BLaER1 (cell line): ENCODE data around the gene DNER.
A peak's percentile ranks its signal among the peaks of the same experiment; 100 is the strongest.
"Not testable (repeated sequence)": the region's sequence is repeated elsewhere in the genome, so short reads cannot be mapped to it uniquely, and the experiment has no call there.

Experiments
- H3K27ac ChIP-seq: shearing (Covaris generic); formaldehyde crosslinking; 2 replicates; pipeline ENCODE4 v1.8.1; 2022
- H3K27me3 ChIP-seq: shearing (Covaris generic); formaldehyde crosslinking; 2 replicates; pipeline ENCODE4 v1.8.1; 2022
- H3K36me3 ChIP-seq: shearing (Covaris generic); formaldehyde crosslinking; 2 replicates; pipeline ENCODE4 v1.8.1; 2022
- H3K4me1 ChIP-seq: shearing (Covaris generic); formaldehyde crosslinking; 2 replicates; pipeline ENCODE4 v1.8.1; 2022
- H3K4me2 ChIP-seq: shearing (Covaris generic); formaldehyde crosslinking; 2 replicates; pipeline ENCODE4 v1.8.1; 2022
- H3K4me3 ChIP-seq: shearing (Covaris generic); formaldehyde crosslinking; 2 replicates; pipeline ENCODE4 v1.8.1; 2022
- H3K9ac ChIP-seq: shearing (Covaris generic); formaldehyde crosslinking; 2 replicates; pipeline ENCODE4 v1.8.1; 2022
- H3K9me3 ChIP-seq: shearing (Covaris generic); formaldehyde crosslinking; 2 replicates; pipeline ENCODE4 v1.8.1; 2022
- H4K20me1 ChIP-seq: shearing (Covaris generic); formaldehyde crosslinking; 2 replicates; pipeline ENCODE4 v1.8.1; 2022
- Cebpa-rat ChIP-seq: shearing (Covaris generic); IDR thresholded peaks from 2 replicates; pipeline ENCODE4 v1.8.1; 2022

The DNER gene

GRCh38 chr2:229629039-229629438, 85.3 kb downstream of the DNER start:
- no peak overlapping the region for H3K9ac ChIP-seq
- H3K4me3 ChIP-seq: no peak overlapping the region
- H3K27ac ChIP-seq: no peak overlapping the region
- H3K9me3 ChIP-seq: no peaks in the 10 kb centered on the region
- no peak for TF ChIP-seq Cebpa-rat
- H4K20me1 ChIP-seq: no peaks in the 10 kb centered on the region
- no peak overlapping the region for H3K4me2 ChIP-seq
- no peaks in the 10 kb centered on the region for H3K36me3 ChIP-seq
- no peaks in the 10 kb centered on the region for H3K27me3 ChIP-seq
- peaks cover 5% of the 10 kb centered on the region; the same call in 1 of the 2 replicates for H3K4me1 ChIP-seq

- no peaks in the 10 kb centered on the region for H4K20me1 ChIP-seq
- H3K36me3 ChIP-seq: no peaks in the 10 kb centered on the region
- peaks cover 5% of the 10 kb centered on the region; the same call in 1 of the 2 replicates for H3K4me1 ChIP-seq
- H3K4me2 ChIP-seq: no peak overlapping the region
- no peak overlapping the region for H3K4me3 ChIP-seq
- H3K9me3 ChIP-seq: no peaks in the 10 kb centered on the region
- H3K9ac ChIP-seq: no peak overlapping the region
- H3K27ac ChIP-seq: no peak overlapping the region
- no peak for TF ChIP-seq Cebpa-rat
- H3K27me3 ChIP-seq: no peaks in the 10 kb centered on the region
These were observed 86.6 kb downstream of the DNER start for GRCh38 chr2:229627728-229628127.

GRCh38 chr2:229622495-229623355, 91.6 kb downstream of the DNER start:
- Histone ChIP-seq H3K27me3 (no peaks in the 10 kb centered on the region), H3K4me3 (no peak overlapping the region), H3K27ac (no peak overlapping the region), H3K9me3 (no peaks in the 10 kb centered on the region), H3K4me2 (no peak overlapping the region), H4K20me1 (no peaks in the 10 kb centered on the region), H3K36me3 (no peaks in the 10 kb centered on the region), H3K9ac (no peak overlapping the region), H3K4me1 (0 out of 2 replicates have a peak, but pooled peaks cover 5% of the 10 kb centered on the region)
- TF ChIP-seq Cebpa-rat: peak; percentile 98

- Histone ChIP-seq H3K4me1 (0 out of 2 replicates have a peak, but pooled peaks cover 5% of the 10 kb centered on the region), H4K20me1 (no peaks in the 10 kb centered on the region), H3K4me3 (no peak overlapping the region), H3K9ac (no peak overlapping the region), H3K27ac (no peak overlapping the region), H3K4me2 (no peak overlapping the region), H3K9me3 (no peaks in the 10 kb centered on the region), H3K36me3 (no peaks in the 10 kb centered on the region), H3K27me3 (no peaks in the 10 kb centered on the region)
- no peak for TF ChIP-seq Cebpa-rat
These were observed 93.6 kb downstream of the DNER start for GRCh38 chr2:229620759-229621158.

- 0 out of 2 replicates have a peak, but pooled peaks cover 5% of the 10 kb centered on the region for H3K4me1 ChIP-seq
- H3K36me3 ChIP-seq: no peaks in the 10 kb centered on the region
- H3K4me3 ChIP-seq: no peak overlapping the region
- no peaks in the 10 kb centered on the region for H4K20me1 ChIP-seq
- no peak for TF ChIP-seq Cebpa-rat
- no peaks in the 10 kb centered on the region for H3K9me3 ChIP-seq
- H3K4me2 ChIP-seq: no peak overlapping the region
- H3K9ac ChIP-seq: no peak overlapping the region
- no peak overlapping the region for H3K27ac ChIP-seq
- H3K27me3 ChIP-seq: no peaks in the 10 kb centered on the region
These were observed 94.1 kb downstream of the DNER start for GRCh38 chr2:229620289-229620688.

- Histone ChIP-seq H3K27me3 (no peaks in the 10 kb centered on the region), H3K36me3 (no peaks in the 10 kb centered on the region)
These were observed 97.9 kb downstream of the DNER start for GRCh38 chr2:229616433-229616832.

GRCh38 chr2:229614021-229614420, 100.3 kb downstream of the DNER start:
- not testable (repeated sequence) for H3K36me3 ChIP-seq, H3K9ac ChIP-seq, H3K27ac ChIP-seq, H3K4me3 ChIP-seq, H3K4me2 ChIP-seq, H4K20me1 ChIP-seq, H3K9me3 ChIP-seq, H3K4me1 ChIP-seq, H3K27me3 ChIP-seq

More at GRCh38 chr2:229616433-229616832, 97.9 kb downstream of the DNER start:
- no peak overlapping the region for H3K9ac ChIP-seq
- 0 out of 2 replicates have a peak, but pooled peaks cover 5% of the 10 kb centered on the region for H3K4me1 ChIP-seq
- H3K27ac ChIP-seq: no peak overlapping the region
- TF ChIP-seq Cebpa-rat: no peak
- no peak overlapping the region for H3K4me3 ChIP-seq
- no peak overlapping the region for H3K4me2 ChIP-seq
- H4K20me1 ChIP-seq: no peaks in the 10 kb centered on the region
- H3K9me3 ChIP-seq: no peaks in the 10 kb centered on the region

- no peak overlapping the region for H3K27ac ChIP-seq
- no peak for TF ChIP-seq Cebpa-rat
- H3K9ac ChIP-seq: no peak overlapping the region
- no peaks in the 10 kb centered on the region for H4K20me1 ChIP-seq
- H3K27me3 ChIP-seq: no peaks in the 10 kb centered on the region
- no peaks in the 10 kb centered on the region for H3K9me3 ChIP-seq
- H3K4me3 ChIP-seq: no peak overlapping the region
- no peaks in the 10 kb centered on the region for H3K36me3 ChIP-seq
- H3K4me2 ChIP-seq: no peak overlapping the region
- no peaks in the 10 kb centered on the region for H3K4me1 ChIP-seq
These were observed 101.9 kb downstream of the DNER start for GRCh38 chr2:229612384-229612971.

- Histone ChIP-seq H3K9ac (no peak overlapping the region), H3K27me3 (no peaks in the 10 kb centered on the region), H3K4me2 (no peak overlapping the region), H3K36me3 (no peaks in the 10 kb centered on the region), H3K4me1 (no peaks in the 10 kb centered on the region), H4K20me1 (no peaks in the 10 kb centered on the region), H3K4me3 (no peak overlapping the region), H3K9me3 (no peaks in the 10 kb centered on the region), H3K27ac (no peak overlapping the region)
- TF ChIP-seq Cebpa-rat: no peak
These were observed 103.0 kb downstream of the DNER start for GRCh38 chr2:229611360-229611759.

GRCh38 chr2:229610872-229611271, 103.5 kb downstream of the DNER start:
- no peaks in the 10 kb centered on the region for H3K4me1 ChIP-seq
- no peak overlapping the region for H3K27ac ChIP-seq
- no peak for TF ChIP-seq Cebpa-rat
- no peak overlapping the region for H3K4me2 ChIP-seq
- no peaks in the 10 kb centered on the region for H3K36me3 ChIP-seq
- H3K9ac ChIP-seq: no peak overlapping the region
- no peaks in the 10 kb centered on the region for H4K20me1 ChIP-seq
- H3K27me3 ChIP-seq: no peaks in the 10 kb centered on the region
- no peak overlapping the region for H3K4me3 ChIP-seq
- H3K9me3 ChIP-seq: no peaks in the 10 kb centered on the region
